GM18873 (cell line): ENCODE data around the gene SLC17A7.

ENCODE experiments used
- ATAC-seq: cut with Tn5 transposase; IDR thresholded peaks from one replicate; pipeline ENCODE4 v1.9.1; 2021; ENCODE audit warnings: mild to moderate bottlenecking, moderate library complexity, moderate number of reproducible peaks; ENCODE audit not compliant: unreplicated experiment, low FRiP score

Gene SLC17A7

DNA sequence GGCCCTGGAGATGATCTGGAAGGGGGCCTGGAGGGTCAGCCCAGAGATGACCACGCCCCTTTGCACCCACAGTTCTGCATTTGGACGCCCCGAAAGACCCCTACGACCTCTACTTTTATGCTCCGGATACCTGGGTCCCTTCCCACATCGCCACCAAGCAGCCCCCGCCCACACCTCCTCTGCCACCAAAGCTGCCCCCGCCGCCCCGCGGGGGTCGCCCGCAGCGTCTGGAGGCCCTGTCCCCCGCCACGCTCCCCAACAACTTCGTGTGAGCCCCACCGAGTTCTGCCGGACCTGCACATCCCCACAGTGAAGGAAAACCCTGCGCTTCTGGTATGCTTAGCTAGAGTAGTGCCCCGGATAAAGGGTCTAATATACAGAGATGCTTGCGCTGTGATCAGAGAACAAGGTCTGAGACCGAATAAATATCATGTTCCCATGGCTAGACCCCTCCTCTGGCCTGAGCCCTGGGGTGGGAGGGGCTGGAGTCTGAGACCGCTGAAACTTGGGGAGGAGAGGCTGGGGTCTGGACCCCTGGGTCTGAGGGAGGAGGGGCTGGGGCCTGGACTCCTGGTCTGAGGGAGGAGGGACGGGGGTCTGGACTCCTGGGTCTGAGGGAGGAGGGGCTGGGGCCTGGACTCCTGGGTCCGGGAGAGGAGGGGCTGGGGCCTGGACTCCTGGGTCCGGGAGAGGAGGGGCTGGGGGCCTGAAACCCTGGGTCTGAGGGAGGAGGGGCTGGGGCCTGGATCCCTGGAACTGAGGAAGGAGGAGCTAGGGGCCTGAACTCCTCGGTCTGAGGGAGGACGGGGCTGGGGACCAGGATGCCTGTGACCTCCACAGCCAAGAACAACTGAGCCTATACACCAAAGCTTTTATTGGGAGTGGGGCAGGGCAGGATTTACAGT is 12.5 kb downstream of the SLC17A7 start:
- no peak for ATAC-seq

DNA sequence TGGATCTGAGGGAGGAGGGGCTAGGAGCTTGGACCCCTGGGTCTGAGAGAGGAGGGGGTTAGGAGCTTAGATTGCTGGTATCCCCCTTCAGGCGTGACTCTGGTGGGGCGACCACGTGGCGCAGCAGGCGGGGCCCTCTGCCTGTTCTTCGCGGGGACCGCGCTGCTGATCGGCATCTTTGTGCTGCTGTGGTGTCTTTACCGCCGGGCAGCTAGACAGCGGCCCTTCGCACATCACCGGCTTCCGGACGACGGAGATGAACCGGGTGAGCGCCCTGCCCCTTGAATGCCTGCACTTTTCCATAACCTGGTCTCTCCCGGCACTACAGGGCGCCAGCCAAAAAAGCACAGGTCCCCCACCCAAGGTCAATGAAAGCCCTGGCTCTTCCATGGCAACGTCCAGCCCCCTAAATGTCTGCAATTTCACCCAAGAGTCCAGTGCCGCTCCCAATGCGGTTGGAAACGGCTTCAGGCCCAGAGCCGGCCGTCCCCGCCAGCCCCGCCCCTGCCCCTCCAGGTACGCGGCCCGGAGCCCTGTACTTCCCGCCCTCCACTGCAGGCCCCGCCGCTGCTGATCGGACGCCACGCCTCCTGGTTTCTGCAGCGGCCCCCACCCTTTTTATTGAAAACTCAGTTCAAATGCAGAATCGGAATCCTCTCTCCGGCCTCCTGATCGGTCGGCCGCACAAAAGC is 13.3 kb downstream of the SLC17A7 start:
- no peak for ATAC-seq

DNA sequence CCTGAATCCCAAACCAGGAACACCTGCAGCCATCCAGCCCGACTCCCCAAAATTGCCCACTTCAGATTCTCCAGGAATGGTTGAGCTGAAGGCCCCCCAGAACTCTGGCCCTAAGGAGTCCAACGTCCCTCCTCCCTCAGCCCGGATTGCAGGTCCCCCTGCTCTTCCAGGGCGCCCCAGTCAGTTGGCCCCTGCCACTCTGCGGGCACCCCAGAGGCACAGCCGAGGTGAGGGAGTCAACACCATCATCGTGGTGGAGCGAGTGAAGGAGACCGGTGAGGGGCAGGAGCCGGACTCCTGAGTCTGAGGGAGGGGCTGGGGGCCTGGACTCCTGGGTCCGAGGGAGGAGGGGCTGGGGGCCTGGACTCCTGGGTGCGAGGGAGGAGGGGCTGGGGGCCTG is 14.0 kb downstream of the SLC17A7 start:
- ATAC-seq: no peak

DNA sequence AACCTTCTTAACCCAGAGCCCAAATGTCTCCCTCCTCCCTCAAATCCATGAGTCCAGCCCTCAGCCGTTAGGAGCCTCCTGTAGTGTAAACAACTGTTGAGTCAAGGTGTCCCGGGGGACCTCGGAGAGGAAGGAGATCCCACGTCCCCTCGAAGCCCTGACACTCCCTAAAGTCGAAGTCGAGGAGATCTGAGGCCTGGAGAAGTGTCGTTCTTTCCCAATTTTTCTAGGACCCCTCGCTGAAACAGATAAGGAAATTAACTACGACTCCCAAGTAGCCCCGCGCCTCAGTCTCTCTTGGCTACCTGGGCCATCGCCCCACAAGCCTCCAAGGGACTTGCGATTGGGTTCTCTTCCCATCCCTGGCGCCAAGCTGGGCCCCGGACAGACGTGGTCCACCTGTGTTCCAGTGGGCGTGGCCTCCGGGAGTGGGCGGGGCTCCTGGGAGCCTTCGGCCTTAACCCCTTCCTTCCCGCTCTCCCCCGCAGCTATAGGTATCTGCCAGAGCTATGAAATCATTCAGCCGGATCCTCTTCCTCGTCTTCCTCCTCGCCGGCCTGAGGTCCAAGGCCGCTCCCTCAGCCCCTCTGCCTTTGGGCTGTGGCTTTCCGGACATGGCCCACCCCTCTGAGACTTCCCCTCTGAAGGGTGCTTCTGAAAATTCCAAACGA is 15.3 kb downstream of the SLC17A7 start:
- no peak for ATAC-seq

DNA sequence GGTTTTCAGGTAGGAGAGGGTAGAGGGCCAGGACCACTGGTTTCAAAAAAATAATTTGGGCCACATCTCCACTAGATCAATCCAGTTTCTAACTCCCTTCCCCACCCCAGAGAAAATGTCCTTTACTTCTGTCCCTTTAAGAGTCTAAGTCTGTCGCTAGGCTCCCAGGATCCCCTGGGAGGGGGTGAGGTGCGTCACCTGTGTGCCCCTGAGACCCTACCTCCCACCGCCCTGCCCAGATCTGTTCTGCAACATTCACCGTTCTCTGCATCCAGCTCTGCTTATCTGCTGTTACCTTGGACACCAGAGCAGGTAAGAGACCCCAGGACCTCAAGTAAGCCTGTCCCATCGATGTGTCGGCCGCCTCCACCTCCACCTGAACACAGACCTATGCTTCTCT is 16.1 kb downstream of the SLC17A7 start, which contains the start of gene GFY:
Gene GFY (plus strand): TSS at position 211 of the 400 bp plus-strand sequence. CDS start 1,043 bp downstream, outside the sequence.
- ATAC-seq: no peak

DNA sequence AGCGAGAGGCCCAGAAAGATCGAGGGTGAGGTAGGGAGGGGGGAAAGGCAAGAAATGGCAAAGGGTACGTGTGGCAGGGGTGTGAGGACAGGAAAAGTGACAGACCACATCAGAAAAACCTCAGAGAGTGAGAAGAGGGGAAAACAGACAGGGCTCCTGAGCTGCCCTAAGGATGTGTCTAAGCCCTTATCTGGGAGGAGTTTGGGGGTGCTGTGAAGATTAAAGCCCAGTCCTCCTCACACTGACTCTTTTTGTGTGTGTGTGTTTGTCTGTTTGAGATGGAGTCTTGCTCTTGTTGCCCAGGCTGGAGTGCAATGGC is 17.4 kb downstream of the SLC17A7 start:
- ATAC-seq: no peak

DNA sequence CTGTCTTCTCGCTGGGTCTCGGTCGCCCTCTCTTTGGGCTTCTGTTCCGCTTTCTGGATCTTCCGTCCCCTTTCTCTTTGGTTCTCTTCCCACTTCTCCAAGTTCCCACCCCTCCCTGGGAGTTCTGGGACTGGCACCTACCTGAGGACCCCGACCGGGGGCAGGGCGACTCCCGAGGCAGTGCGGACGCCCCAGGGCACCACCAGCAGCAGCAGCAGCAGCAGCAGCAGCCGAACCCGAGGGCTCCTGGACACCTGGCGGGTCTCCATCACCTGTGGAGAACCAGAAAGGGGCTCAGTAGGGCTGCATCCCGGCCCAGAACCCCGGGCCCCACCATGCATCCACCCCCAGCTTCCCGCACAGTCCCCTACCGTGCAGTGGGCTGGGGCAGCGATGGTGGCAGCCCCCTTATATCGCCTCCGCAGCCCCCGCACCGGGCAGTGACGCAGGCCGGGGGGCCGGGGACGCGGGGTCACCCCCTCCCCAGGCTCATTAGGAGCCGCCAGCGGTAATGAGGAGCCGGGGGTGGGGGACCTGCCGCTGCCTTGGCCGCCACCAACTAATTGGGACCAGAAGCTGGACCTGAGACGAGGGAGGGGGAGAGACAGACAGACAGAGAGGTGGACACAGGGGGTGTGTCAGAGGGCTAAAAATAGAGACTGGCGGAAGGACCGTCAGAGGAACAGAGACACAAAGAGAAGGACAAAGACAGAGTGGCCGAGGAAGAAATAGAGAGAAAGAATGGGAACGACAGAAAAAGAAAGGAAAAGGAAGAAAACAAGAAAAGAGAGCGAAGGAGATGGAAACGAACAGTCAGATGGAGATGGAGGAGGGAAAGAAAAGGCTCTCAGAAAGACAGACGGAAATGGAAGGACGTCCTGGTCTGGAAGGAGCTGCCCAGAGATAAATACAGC is 18.0 kb downstream of the SLC17A7 start, which contains the start of gene PTH2:
Gene PTH2 (minus strand): TSS at position 371 of the 914 bp plus-strand sequence. CDS start 102 bp downstream, at position 269.
- no peak for ATAC-seq

DNA sequence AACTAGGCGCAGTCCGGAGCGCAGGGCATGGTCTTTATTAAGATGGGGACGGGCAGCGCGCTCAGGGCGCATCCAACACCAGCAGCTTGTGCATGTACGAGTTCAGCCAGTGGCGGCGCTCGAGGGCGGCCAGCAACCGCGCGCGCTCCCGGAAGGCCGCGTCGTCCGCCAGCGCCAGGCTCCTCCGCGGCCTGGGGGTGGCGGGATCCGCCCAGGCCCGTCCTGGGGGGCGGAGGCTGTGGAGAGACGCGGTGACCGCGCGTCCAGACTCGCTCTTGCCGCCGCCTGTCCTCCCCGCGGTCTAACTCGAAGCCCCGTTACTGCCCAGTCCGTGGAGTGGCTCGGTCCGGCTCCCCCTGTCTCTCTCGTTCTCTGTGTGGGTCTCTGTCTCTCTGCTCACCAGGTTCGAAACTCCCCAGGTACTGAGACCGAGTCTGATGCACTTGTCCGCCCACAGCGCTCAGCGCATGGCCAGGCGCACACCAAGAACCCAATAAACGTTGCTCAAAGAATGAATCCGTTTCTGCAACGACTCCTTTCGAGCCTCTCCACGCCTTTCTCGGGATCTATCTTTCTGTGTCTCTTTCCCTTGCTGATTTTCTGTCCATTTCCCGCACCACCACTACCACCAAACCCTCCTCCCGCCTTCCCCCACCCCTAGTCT is 18.8 kb downstream of the SLC17A7 start:
- no peak for ATAC-seq

DNA sequence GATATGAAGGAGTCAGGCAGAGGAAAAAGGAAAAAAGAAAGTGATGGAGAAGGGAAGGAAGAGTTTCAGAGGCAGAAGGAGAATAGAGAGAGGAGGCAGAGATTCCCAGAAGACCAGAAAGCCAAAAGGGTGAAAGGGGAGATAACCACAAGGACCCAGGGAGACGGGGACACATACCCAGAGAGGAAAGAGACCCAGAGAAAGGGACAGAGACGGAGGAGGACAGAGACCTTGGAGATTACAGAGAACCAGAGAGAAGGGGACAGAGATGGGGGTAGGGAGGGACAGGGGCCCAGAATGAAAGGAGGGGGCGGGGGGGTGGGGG is 19.5 kb downstream of the SLC17A7 start:
- no peak for ATAC-seq

DNA sequence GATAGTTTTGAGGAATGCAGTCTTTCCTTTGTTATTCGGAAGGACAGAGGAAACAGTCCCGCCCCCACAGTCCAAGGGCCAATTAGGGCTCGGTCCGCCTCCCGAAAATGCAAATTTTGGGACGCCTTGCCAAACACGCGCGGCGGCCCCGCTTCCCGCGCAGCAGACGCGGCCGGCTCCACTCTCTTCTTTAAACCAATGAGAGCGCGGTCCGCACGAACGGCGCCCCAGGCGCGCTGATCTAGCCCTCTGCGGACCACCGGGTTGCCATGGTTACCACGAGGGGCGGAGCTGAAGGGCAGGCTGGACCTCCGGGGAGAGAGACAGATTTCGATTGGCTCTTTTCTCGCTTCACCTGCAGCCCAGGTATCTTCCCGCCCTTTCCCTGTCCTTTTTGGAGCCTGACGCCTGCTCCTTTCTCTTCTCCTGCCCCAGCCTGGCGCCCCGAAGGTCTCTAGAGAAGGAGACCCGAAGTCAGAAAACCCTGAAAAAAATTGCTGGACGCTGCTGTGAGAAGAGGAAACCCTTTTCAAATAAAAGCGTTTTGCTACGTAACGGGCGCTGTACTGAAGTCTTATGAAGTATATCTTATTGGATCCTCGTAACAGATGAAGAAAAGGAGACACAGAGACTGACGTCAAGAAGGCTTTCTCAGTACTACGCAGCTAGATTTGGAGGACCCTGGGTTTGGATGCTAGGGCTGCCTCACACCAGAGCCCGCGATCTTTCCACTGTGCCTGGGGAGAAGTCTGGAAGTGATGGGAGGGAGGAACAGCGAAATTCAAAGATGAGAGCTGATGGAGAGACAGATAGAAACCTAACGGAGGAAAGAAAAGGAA is 20.1 kb downstream of the SLC17A7 start:
- ATAC-seq: no peak

DNA sequence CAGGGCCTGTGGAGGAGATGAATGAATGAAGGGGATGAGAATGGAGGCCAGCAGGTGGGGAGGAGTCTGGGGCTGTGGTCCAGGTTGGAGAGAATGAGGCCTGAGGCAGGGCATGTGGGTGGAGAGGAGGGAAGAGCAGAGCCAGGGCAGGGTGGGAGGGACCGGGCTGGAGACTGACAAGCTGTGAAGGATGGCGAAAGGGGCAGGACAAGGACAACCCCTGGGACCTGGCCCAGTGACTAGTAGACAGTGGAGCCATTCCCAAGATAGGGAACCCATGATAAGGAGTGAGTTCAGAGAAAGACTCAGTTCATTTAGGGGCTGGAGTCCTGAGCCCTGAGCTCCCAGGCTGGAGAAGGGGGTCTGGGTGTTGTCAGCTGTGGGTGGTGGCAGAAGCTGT is 21.1 kb downstream of the SLC17A7 start:
- no peak for ATAC-seq

DNA sequence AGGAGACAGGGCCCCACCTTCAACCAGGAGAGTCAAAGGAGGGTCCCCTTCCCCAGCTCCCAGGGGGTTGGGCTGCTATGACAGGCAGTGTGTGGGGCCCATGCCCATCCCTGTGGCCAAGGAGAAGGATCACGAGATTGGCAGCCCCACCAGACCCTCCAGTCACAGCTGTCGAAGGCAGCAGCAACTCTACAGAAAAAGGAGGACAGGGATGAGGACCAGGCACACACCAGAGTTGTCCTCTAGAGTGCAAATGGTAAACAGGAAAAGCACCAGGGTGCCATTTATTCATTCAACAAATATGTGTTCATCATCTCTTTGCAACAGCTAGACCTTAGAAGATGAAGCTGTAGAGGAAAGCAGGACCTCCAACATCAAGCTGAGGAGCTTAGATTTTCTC is 22.2 kb downstream of the SLC17A7 start:
- ATAC-seq: no peak

DNA sequence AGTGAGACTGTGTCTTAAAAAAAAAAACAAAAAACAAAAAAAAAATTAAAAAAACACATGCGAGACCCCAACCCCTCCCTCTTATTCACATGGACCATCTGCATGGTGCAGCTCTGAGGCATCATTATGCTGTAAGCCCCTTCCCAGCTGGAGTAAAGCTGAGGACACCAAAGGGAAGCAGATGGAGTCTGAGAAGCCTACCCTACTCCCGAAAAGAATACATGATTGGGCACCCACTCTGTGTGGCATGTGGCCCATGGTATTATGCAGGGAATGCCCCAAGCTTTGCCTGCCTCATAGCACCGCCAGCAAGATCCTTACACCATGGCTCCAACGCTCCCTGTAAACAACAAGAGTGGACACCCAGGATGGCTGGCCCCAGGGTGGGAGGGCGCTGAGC is 22.8 kb downstream of the SLC17A7 start:
- ATAC-seq: no peak

DNA sequence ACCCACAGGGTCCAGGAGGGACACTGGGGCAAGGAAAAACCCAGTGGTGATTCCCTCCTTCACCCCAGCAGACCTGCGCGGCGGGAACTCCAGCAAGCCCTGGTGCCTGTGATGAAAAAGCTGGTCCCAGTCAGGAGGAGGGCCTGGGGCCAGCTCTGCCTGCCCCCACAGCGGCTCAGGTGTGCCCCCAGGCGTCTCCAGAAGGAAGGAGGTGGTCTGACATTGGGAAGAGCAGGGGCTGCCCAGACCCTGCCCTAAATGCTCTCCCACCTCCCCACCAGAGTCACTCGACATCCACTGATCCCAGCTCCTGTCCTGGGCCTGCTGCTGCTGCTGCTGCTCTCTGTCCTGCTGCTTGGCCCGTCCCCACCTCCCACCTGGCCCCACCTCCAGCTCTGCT is 24.2 kb downstream of the SLC17A7 start:
- ATAC-seq: no peak

DNA sequence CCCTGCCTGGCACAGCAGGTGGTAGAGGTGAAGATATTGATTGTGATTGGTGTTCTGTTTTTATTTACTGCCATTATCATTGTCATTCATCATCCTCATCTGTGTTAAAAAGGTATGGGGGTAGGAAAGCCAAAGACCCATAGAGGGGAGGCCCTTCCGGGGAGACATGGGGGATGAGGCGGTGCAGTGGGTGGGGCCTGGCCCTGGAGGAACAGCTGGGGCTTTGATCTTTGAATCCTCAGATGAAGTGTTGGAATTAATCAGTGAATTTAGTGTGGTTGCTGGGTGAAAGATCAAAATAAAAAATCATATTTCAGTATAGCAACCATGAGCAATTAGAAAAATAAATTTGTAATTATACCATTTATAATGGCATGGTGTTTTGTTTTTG is 25.5 kb downstream of the SLC17A7 start:
- no peak for ATAC-seq

DNA sequence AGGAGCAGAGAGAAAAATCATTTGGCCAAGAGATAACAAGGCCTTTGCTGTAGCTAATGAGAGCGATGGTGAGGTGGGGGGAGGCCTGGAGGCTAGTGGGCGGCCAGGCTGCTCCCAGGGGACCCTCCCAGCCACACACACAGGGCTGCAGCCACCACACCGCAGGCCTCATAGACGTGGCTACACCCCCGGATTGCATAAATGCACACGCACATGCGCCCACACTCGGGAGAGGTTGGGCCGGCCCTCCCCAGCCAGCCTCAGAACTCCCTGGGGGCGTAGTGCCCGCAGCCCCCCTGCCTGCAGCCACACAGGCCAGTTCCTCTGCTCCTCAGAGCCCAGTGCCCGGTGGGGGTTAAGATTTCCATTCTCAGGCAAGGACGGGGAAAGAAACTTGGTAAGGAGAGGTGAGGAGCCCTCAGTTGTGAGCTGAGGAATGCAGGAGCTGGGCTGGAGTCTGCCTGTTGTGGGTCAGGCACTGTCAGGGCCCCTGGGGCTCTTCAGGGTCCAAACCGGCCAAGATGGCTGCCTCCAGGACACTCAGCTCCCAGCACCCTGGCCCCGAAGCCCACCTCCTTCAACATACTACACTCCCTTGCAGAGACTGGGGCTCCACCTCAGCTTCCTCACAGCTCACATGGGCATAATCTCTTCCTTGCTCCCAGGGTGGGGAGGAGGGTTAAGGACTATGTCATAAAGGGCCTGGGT is 26.1 kb downstream of the SLC17A7 start:
- ATAC-seq: no peak

DNA sequence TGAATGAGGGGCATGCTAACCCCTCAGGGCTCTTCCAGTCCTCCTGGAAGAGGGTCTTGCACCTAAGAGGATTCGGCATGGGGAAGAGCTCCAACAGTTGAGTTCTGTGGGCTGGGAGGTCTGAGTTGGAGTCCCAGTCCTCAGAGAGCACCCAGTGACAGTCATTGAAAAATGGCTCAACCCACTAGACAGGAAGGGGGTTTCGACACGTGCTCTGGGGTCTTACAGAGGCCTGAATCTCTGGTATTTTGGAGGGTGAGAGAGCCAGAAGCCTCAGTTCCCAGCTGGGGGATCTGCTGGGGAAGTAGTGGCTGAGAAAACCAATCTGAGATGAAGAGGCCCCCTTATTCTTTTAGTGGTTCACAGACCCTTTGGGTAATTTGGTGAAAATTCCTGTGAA is 27.1 kb downstream of the SLC17A7 start:
- no peak for ATAC-seq

DNA sequence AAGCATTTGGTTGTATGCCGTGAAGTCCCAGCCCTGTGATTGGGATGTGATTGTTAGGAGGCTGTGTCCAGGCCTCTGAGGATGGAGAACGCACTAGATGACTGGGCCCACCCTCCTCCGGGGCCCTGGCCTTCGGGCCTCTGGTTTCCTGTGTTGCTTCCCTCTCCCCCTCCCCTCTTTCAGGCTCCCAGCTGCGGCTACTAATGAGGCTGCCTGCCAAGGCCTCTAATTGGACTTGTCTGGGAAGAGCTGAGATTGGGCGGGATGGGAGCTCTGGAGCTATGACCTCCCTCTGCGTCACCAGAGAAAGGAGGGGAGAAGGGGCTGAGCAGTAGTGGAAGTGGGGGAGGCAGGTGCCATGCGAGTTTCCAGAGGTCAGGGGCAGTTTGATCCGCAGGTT is 28.0 kb downstream of the SLC17A7 start:
- ATAC-seq: no peak
